DMS 273 (cell line): ENCODE data around the gene ICAM5.
"Not testable (repeated sequence)": the region's sequence is repeated elsewhere in the genome, so short reads cannot be mapped to it uniquely, and the experiment has no call there.

Experiments
- DNase-seq: peaks from one replicate; lab custom pipeline; 2025; ENCODE audit not compliant: unreplicated experiment; lab: John Stamatoyannopoulos, UW

Gene ICAM5, protein sequence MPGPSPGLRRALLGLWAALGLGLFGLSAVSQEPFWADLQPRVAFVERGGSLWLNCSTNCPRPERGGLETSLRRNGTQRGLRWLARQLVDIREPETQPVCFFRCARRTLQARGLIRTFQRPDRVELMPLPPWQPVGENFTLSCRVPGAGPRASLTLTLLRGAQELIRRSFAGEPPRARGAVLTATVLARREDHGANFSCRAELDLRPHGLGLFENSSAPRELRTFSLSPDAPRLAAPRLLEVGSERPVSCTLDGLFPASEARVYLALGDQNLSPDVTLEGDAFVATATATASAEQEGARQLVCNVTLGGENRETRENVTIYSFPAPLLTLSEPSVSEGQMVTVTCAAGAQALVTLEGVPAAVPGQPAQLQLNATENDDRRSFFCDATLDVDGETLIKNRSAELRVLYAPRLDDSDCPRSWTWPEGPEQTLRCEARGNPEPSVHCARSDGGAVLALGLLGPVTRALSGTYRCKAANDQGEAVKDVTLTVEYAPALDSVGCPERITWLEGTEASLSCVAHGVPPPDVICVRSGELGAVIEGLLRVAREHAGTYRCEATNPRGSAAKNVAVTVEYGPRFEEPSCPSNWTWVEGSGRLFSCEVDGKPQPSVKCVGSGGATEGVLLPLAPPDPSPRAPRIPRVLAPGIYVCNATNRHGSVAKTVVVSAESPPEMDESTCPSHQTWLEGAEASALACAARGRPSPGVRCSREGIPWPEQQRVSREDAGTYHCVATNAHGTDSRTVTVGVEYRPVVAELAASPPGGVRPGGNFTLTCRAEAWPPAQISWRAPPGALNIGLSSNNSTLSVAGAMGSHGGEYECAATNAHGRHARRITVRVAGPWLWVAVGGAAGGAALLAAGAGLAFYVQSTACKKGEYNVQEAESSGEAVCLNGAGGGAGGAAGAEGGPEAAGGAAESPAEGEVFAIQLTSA

DNA sequence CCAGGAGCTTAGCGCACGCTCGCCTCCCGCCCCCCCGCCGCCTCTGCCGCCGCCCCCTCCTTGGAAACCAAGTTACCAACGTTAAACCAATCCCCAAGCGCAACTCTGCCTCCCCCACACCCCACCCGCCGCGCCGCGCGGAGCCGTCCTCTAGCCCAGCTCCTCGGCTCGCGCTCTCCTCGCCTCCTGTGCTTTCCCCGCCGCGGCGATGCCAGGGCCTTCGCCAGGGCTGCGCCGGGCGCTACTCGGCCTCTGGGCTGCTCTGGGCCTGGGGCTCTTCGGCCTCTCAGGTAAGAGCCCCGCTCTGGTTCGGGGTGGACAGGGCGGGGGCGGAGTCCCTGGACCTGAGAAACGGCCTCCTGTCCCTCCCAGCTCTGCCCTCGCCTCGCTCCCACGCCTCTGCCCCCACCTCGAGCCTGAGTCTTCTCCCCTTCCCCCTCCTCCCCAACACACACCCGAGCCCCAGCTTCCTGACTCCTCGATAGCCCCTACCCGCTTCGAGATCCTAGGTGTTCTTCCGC, at the start of gene ICAM5:
Gene ICAM5, plus strand, starts transcription at position 117 of the 521 bp plus-strand sequence. Its CDS starts 92 bp downstream, at position 209.
- DNase-seq = peak; percentile 93

DNA sequence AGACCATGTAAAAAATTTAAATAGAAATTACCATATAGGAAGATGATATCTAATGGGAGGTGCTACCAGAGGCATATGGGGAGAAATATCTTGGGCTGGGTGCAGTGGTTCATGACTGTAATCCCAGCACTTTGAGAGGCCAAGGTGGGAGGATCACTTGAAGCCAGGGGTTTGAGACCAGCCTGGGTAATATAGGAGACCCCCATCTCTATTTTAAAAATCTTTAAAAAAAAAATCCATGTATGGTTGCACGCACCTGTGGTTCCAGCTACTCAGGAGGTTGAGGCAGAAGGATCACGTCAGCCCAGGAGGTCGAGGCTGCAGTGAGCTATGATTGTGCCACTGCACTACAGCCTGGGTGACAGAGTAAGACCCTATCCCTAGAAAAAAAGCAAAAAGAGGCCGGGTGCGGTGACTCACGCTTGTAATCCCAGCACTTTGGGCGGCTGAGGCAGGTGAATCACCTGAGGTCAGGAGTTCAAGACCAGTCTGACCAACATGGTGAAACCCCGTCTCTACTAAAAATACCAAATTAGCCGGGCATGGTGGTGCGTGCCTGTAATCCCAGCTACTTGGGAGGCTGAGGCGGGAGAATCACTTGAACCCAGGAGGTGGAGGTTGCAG, 47.8 kb upstream of the ICAM5 start:
- not testable (repeated sequence) for DNase-seq

DNA sequence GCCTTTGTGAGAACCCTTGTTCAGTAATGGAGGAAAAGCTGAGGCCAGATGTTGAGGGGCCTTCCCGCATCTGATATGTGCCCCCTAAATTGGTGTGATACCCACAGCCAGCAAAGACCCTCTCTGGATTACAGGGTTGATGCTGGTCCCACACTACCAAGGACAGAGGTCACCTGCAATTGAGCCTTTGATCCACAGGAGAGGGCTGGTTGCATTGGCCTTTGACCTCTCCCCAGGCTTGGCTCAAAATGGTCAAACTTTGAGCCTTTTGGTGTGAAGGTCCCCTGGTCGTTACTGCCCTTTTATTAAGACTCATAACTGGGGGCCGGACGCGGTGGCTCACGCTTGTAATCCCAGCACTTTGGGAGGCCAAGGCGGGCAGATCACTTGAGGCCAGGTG, 46.1 kb upstream of the ICAM5 start:
- DNase-seq = no peak

DNA sequence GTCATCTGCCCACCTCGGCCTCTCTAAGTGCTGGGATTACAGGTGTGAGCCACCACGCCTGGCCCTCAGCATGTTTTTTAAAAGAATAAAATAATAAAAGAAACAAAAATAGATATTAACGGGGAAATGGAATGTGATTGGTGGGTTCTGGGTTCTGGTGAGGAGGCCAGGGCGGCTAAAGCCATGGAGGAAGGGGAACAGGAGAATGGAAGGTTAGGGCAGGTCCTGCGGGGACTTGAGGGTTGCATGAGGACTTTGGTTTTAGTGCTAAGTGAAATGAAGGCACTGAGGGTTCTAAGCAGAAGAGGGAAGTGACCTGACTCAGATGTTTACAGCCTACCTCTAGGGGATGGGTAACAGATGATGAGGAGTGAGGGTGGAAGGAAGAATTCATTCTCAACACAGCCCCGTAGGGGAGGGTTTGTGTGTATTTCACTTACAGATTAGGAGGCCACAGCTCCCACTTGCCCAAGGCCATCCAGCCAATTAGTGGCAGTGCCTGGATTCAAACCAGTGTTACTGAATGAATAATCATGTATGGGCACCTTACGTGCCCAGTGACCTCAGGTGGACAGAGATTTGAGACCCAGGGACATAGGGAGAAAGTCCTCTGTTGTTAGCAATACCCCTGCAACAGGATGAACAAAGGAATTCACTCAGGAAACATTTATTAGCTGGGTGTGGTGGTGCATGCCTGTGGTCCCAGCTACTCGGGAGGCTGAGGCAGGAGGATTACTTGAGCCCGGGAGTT, 44.4 kb upstream of the ICAM5 start:
- no peak for DNase-seq

DNA sequence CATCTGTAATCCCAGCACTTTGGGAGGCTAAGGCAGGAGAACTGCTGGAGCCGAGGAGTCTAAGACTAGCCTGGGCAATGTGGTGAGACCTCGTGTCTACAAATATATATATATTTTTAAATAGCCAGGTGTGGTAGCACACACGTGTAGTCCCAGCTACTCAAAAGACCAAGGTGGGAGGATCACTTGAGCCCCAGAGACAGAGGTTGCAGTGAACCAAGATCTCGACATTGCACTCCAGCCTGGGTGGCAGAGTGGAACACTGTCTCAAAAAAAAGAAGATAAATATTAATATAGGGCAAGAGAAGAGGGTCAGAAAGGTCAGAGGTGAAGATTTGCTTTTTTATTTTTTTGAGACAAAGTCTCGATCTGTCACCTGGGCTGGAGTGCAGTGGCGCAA, 43.2 kb upstream of the ICAM5 start:
- no peak for DNase-seq

DNA sequence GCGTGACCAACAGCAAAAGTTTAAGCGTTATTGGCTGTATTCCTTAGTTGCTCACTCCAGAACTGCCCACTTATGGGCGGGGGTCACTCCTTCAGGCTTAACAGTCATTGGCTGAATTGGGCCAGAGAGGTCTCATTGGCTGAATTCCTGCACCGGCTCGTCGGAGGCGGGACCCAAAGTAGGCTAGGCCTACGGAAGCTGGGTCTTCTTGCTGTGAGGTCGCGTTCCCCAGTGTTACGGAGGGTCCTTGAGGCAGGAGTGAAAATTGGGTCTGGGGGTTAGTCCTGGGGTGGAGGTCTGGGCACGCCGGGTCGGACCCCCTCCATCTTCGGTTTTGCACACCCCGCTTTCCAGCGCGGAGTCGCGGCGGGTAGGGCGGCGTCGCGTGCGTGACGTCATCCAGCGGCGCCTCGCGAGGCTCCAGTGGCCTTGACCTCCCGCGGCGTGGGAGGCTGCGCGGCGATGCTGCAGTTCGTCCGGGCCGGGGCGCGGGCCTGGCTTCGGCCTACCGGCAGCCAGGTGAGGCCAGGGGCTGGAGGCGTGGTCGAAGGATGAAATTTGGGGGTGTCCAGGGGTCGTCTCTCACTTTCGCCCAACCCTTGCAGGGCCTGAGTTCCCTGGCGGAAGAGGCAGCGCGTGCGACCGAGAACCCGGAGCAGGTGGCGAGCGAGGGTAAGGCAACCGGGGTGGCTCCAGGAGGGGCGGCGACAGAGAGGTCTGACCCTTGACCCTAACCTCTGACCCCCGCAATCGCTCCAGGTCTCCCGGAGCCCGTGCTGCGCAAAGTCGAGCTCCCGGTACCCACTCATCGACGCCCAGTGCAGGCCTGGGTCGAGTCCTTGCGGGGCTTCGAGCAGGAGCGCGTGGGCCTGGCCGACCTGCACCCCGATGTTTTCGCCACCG, 37.7 kb upstream of the ICAM5 start, which contains the start of gene MRPL4:
Gene MRPL4, plus strand, starts transcription at position 423 of the 903 bp plus-strand sequence. Its CDS starts 40 bp downstream, at position 463.
- peak; percentile 99 for DNase-seq

DNA sequence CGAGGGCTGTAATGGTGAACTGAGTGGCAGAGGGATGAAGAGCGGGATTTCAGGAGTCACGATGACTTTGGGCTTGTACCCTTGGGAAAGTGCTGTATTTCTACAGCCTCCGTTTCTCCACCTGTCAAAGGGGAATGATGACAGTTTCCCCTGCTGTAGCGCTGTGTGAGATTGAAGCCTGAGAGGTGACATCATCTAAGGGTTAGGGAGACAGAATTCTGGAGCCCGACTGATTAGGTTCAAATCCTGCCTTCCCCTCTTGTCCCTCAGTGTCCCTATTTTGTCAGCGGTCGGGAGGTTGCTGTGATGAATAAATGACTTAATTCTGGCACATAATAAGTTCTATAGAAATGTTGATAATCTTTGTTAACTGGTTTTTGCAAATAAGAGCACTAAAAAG, 37.0 kb upstream of the ICAM5 start:
- DNase-seq = no peak

DNA sequence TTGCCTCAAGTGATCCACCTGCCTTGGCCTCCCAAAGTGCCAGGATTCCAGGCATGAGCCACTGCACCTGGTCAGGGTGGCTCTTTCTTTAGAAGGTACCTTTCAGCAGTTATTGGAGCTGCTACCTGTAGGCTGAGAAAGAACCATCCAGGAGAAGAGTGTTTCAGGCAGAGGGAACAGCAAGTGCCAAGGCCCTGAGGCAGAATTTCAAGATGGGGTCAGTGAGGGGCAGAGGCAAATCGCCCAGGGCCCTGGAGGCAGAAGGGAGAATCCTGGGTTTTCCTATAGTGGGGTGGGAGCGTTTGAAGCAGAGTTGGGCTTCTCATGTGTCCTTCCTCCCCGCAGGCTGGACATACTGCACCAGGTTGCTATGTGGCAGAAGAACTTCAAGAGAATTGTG, 35.5 kb upstream of the ICAM5 start:
- DNase-seq = no peak

DNA sequence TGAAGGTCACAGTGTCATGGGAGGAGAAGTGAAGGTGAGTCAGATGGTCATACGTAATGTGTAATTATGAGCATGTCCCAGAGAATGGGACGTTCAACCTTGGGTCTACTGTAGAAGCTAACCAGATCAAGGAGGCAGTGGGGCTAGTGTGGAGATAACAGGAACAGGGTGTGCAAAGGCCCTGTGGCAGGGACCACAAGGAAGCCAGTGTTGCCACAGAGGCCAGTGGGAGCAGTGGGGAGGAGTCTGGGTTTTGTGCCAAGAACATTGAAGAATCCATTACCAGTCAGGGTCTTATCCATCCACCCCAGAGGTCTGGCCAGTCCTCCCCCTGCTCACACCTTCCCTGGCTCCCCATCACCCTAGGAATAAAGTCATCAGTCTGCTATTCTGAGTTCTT, 34.4 kb upstream of the ICAM5 start:
- DNase-seq = no peak

DNA sequence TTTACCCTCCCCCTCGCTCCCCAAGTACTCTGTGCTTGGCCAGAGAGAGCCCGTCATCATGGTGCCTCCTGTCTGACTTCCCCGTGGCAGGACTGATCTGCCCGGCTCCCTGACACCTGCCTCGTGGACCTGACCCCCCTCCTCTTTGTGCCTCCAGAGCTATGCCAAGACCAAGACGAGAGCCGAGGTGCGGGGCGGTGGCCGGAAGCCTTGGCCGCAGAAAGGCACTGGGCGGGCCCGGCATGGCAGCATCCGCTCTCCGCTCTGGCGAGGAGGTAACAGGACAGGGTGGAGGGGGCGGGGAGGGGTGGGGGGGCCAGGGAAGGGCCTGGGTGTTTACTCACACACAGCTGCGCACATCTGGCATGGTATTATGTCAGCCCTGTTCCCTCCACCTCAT, 33.2 kb upstream of the ICAM5 start:
- no peak for DNase-seq

DNA sequence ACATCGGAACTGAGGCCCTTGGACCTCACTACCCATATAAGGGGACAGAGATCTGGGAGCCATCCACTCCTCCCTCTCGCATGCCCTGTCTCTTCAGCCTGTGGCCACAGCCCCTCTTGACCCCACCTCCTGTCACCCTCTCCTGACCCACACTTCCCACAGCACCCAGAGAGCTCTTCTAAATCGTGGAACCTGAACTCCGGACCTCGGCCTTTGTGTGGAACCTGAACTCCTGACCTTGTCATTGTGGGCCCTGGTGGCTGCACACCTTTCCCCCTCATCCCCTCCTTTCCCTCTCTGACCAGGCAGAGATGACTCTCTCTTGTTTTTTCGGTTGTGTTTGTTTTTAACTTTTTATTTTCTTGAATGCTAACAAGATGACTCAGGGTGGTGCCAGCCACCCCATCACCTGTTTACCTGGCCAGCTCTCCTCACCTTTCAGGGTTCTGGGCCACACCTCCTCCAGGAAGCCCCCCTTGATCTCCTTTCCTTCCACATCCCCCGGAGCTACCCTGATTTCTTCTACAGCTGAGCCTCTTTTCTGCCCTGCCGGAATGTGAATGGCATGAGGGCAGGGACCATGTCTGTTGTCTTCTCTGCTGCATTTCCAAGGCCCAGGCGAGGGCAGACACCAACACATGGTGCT, 32.7 kb upstream of the ICAM5 start:
- DNase-seq = no peak

DNA sequence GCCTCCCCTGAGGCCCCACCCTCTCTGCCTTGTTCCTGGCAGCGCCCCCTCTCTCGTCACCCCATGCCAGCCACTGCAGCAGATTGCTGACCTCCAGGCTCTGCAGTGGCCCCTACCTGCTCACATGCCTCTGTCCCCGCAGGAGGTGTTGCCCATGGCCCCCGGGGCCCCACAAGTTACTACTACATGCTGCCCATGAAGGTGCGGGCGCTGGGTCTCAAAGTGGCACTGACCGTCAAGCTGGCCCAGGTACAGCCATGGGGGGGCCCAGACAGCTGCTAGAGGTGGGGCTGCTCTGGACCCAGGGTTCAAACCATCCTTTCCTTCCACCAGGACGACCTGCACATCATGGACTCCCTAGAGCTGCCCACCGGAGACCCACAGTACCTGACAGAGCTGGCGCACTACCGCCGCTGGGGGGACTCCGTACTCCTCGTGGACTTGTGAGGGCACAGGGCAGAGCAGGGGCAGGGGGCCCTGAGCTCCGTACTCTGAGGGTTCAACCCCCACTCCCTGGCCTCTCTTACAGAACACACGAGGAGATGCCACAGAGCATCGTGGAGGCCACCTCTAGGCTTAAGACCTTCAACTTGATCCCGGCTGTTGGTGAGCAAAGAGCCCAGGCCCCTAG, 31.6 kb upstream of the ICAM5 start:
- no peak for DNase-seq

DNA sequence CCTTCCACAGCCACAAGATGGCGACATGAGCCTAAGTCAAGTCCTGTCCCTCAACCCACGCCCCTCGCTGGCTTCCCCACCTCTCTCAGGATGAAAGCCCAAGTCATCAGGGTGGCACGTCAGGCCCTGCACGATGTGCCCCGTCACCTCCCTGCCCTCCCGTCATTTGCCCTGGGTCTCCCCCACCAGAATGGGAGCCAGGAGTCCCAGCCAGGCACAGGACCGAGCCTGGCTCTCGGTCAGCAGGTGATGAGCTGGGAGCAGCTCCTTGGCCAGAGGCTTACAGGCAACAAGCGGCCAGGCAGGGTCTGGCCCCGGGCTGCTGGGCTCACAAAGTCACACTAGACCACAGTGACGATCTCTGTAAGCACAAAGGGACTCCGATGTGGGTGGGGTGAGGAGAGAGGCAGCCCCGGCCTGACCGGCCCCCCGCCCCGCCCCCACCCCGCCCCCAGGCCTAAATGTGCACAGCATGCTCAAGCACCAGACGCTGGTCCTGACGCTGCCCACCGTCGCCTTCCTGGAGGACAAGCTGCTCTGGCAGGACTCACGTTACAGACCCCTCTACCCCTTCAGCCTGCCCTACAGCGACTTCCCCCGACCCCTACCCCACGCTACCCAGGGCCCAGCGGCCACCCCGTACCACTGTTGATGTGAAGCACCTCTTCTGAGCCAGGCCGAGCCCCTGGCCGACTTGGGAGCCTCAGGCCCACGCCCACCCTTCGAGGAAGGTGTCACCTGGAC, 30.4 kb upstream of the ICAM5 start:
- peak; percentile 95 for DNase-seq

DNA sequence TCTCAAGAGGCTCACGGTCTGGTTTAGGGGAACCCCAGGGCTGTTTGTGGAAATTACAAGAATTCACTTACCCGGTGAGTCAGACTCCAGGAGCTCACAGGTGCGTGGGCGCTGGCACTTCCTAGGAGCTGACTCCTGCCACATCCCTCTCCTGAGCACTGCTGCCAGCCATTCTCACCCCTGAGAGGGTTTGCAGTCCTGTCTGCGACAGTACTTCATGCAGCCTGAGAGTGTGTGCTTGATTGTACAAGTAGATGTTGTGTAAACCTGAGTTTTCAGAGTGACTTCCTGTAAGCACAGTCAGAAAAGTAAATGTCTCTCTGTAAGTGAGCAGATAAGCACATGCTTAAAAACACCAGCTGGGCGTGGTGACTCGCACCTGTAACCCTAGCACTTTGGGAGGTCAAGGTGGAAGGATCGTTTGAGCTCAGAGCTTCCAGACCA, 29.6 kb upstream of the ICAM5 start:
- no peak for DNase-seq

DNA sequence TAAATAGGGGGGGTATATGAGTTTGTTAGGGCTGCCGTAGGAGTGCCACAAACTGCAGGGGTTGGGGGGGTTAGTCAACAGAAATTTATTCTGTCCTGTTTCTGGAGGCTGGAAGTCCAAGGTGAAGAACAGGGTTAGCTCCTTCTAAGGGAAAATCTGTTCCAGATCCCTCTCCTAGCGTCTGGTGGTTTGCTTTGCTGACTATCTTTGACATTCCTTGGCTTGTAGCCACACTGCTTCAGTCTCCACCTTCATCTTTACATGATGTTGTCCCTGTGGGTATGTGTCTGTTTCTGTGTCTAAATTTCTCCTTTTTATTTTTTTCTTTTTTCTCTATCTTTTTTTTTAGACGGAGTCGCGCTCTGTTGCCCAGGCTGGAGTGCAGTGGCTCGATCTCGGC, 27.0 kb upstream of the ICAM5 start:
- peak; percentile 35 for DNase-seq

DNA sequence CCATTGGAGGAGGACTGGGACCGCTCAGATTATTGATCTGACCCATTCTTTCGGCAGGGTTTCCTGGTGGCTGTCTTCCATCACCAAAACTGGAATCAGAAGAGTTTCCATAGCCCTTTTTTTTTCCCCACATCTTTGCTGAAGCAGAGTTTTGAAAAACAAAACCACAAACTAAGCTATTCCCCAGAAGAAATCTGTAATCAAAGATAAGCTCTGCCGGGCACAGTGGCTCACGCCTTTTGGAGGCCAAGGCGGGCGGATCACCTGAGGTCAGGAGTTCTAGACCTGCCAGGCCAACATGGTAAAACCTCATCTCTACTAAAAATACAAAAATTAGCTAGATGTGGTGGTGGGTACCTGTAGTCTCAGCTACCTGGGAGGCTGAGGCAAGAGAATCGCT, 23.0 kb upstream of the ICAM5 start:
- DNase-seq = no peak

DNA sequence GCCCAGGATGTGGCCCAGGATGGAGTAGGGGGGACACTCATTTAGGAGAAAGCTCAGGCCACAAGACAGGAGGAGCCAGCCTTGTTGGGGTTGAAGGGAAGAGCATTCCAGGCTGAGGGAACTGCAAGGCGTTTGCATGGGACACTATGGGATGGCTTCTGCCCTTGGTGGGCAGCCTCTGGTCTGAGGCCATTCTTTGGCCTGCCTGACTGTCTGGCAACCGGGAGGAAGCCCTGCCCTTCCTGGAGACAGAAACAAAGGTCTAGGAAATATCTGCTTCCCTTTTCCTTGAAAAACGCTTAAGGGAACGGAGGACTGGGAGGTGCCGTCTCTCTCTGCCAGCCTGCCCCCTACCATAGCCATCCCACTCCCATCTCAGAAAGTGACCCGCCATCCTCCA, 21.7 kb upstream of the ICAM5 start:
- DNase-seq = no peak
